ENCODE measurements around the gene ISLR2. TPM values are rescaled to one million over a fixed set of nuclear protein-coding genes. Genes with fewer than 3 reads are reported as not detected.
A peak's percentile ranks its signal among the peaks of the same experiment; 100 is the strongest.
"Not testable (repeated sequence)": the region's sequence is repeated elsewhere in the genome, so short reads cannot be mapped to it uniquely, and the experiment has no call there.

ISLR2 gene
- total RNA-seq: 2.7 TPM
- long read RNA-seq, partial matches to known transcripts: 0 of 1 reads
- long read RNA-seq, other reads (novel, unspliced or antisense): 1 of 1 reads

- ATAC-seq (ENCODE audit: poor library complexity) (no peak), DNase-seq (no peak)
- intact Hi-C loops (cut with DNase I): no loop called here
Observed at GRCh38 chr15:74130155-74130848, at the start of gene ISLR2. TSS of gene ISLR2 (plus strand) at chr15:74130586. CDS start at chr15:74132755, 2,169 bp downstream.

GRCh38 chr15:74082450-74082849 is 47.9 kb upstream of the ISLR2 start, which contains the start of gene GOLGA6A:
TSS of gene GOLGA6A (minus strand) at chr15:74082550. CDS start at chr15:74082509, 41 bp downstream.
- ATAC-seq (ENCODE audit: poor library complexity); intact Hi-C loops (cut with DNase I); DNase-seq: not testable (repeated sequence)

- intact Hi-C loops (cut with DNase I); ATAC-seq (ENCODE audit: poor library complexity); DNase-seq: not testable (repeated sequence)
Observed at GRCh38 chr15:74094567-74094966, 35.8 kb upstream of the ISLR2 start.

- DNase-seq; ATAC-seq (ENCODE audit: poor library complexity); intact Hi-C loops (cut with DNase I): not testable (repeated sequence)
Observed at GRCh38 chr15:74095610-74096009, 34.8 kb upstream of the ISLR2 start.

GRCh38 chr15:74096753-74097474 is 33.5 kb upstream of the ISLR2 start:
- ATAC-seq (ENCODE audit: poor library complexity); DNase-seq: not testable (repeated sequence)

GRCh38 chr15:74099963-74100733 is 30.2 kb upstream of the ISLR2 start:
- ATAC-seq (ENCODE audit: poor library complexity): peak; percentile 99
- peak; percentile 95 for DNase-seq
- intact Hi-C loops (cut with DNase I): not testable (repeated sequence)

More at GRCh38 chr15:74096753-74097474, 33.5 kb upstream of the ISLR2 start:
- intact Hi-C loops (cut with DNase I): not testable (repeated sequence)

- intact Hi-C loops (cut with DNase I): no loop called here
- DNase-seq (no peak), ATAC-seq (ENCODE audit: poor library complexity) (no peak)
Observed at GRCh38 chr15:74108111-74108510, 22.3 kb upstream of the ISLR2 start.

GRCh38 chr15:74108611-74109010 is 21.8 kb upstream of the ISLR2 start:
- intact Hi-C loops (cut with DNase I); DNase-seq; ATAC-seq (ENCODE audit: poor library complexity): not testable (repeated sequence)

GRCh38 chr15:74109713-74110112 is 20.7 kb upstream of the ISLR2 start:
- DNase-seq: no peak
- no peak for ATAC-seq (ENCODE audit: poor library complexity)
- intact Hi-C loops (cut with DNase I): no loop called here

- ATAC-seq (ENCODE audit: poor library complexity): no peak
- DNase-seq: no peak
- intact Hi-C loops (cut with DNase I): no loop called here
Observed at GRCh38 chr15:74120426-74120825, 10.0 kb upstream of the ISLR2 start.

GRCh38 chr15:74121039-74121438 is 9.3 kb upstream of the ISLR2 start:
- DNase-seq: no peak
- no peak for ATAC-seq (ENCODE audit: poor library complexity)
- intact Hi-C loops (cut with DNase I): no loop called here

GRCh38 chr15:74121858-74122257 is 8.5 kb upstream of the ISLR2 start:
- DNase-seq (no peak), ATAC-seq (ENCODE audit: poor library complexity) (no peak)
- intact Hi-C loops (cut with DNase I): no loop called here

GRCh38 chr15:74122403-74123130 is 7.8 kb upstream of the ISLR2 start:
- no peak for DNase-seq
- ATAC-seq (ENCODE audit: poor library complexity): no peak
- intact Hi-C loops (cut with DNase I): no loop called here

GRCh38 chr15:74123131-74123429 is 7.3 kb upstream of the ISLR2 start:
- DNase-seq: no peak
- intact Hi-C loops (cut with DNase I): no loop called here
- ATAC-seq (ENCODE audit: poor library complexity): no peak

- no peak for DNase-seq
- ATAC-seq (ENCODE audit: poor library complexity): no peak
- intact Hi-C loops (cut with DNase I): no loop called here
Observed at GRCh38 chr15:74123658-74124057, 6.7 kb upstream of the ISLR2 start.

GRCh38 chr15:74124196-74124595 is 6.2 kb upstream of the ISLR2 start:
- ATAC-seq (ENCODE audit: poor library complexity): no peak
- intact Hi-C loops (cut with DNase I): no loop called here
- no peak for DNase-seq

GRCh38 chr15:74124759-74125158 is 5.6 kb upstream of the ISLR2 start:
- intact Hi-C loops (cut with DNase I): loop anchor here (5.0 kb wide), 1 partner anchor 198 kb away; no protein-coding TSS in a partner anchor
- no peak for DNase-seq
- ATAC-seq (ENCODE audit: poor library complexity): no peak

GRCh38 chr15:74127255-74127953 is 3.0 kb upstream of the ISLR2 start:
- peak; percentile 94 for DNase-seq
- peak; percentile 99 for ATAC-seq (ENCODE audit: poor library complexity)
- intact Hi-C loops (cut with DNase I): loop anchor here (2.0 to 5.0 kb wide), 2 partner anchors 179 to 195 kb away; no protein-coding TSS in a partner anchor

Data from Right ventricle myocardium superior (tissue), 1 donor.